NCI-H146 (cell line): Measurements from ENCODE around the gene VPS18.

Experiments used
- DNase-seq: peaks from one replicate; lab custom pipeline; 2025; lab: John Stamatoyannopoulos, UW

VPS18 gene

GRCh38 chr15:40871749-40872617 lies 22.3 kb upstream of the VPS18 start:
- DNase-seq = no peak

DNA sequence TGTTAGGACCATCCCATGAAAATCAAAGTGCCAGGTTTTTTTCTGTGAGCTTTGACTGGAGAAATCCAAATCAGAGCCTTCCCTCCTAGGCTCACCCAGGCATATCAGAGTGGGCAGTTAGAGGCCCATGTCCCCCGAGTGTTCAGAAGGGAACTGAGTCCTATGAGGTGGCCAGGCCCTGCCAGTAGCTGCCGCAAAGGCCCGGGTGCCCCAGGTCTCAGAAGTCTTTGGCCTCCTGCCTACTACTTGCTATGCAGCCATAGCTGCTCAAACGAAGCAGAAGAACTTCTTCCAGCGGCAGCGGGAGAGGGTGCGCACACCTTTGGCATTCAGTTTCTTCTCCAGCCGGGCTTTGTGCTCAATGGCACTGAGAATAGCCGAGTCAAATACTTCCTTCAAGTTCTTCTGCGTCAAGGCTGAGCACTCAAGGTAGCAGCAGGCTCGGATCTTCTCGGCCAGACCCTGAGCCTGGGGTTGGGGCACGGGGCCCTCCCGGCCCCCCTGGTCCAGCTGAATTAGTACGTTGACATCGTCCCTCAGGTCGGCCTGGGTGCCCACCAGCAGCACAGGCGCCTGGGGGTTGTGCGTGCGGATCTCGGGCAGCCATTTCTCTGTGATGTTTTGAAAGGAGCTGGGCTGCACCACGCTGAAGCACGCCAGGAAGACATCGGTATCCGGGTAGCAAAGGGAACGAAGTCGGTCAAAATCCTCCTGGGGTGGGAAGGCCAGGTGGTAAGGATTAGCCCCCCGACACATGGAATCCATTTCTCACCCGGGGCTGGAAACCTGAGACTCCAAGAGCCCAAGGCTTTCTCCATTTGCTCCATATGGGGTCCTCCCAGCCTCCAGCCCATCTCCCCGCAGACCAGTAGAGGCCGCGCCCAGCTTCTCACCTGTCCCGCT lies 21.2 kb upstream of the VPS18 start:
- DNase-seq = no peak

DNA sequence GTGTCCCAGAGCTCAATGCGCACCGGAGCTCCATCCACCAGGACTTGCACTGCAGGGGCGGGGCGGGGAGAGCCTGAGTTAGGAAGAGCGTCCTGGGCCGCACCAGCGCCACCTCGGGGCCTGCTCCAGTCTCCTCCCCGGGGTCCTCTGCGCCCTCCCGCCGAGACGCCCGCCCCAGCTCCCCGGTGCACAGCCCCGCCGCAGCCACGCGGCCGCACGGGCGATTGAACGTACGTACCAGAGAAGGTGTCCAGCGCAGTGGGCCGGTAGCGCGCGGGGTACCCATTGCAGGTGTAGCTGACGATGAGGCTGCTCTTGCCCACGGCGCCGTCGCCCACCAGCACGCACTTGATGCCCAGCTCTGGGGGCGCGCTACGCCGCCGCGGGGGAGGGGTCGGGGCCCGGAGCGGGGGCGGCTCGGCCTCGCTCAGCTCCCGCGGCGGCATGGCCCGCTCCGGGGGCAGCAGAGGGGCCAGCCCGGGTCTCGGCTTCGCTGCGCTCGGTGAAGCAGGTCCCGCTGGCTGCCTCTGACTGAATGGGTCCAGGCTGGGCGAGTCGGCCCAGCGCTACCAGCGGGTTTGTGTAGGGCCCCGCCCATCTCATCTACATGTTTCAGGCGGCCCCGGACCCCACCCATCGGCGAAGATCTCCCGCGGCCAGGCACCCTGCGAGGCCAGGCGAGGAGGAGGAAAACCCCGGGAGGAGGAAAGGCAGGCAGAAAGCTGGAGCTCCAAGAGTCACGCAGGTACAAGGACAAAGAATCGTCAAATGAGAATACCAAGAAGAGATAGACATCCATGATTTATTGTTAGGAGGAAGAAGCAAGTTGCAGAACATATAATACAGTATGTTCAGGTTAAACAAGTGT lies 20.3 kb upstream of the VPS18 start, which contains the start of gene RHOV:
RHOV (minus strand) TSS at position 541 of the 868 bp plus-strand sequence; CDS start at position 446, 95 bp downstream.
- peak; percentile 85 for DNase-seq

DNA sequence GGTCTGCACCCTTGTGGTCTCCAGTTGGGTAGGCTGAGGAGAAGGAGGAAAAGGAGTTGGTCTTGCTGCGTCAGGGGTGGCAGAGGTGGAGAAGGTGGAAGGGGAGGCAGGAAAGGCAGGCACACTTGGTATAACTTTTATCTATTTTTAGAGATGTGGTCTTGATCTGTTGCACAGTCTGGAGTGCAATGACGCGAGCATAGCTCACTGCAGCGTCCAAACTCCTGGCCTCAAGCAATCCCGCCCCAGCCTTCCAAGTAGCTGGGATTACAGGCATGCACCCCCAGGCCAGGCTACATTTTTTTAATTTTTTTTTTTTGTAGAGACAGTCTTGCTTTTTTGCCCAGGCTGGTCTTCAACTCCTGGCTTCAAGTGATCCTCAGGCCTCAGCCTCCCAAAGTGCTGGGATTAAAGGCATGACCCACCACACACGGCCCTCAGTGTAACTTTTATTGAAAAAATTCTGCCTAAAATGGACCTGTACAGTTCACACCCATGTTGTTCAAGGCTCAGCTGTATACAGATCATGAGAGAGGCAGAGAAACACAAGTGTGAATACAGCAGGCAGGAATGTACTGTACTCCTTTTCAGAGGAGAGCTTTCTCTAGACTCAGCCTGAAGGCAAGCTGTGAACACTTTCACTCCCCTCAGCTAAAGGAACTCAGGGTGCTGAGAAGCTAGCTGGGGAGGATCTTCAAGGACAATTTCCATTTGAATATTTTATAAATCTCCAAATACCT lies 18.1 kb upstream of the VPS18 start:
- no peak for DNase-seq

GRCh38 chr15:40877694-40878093 lies 16.6 kb upstream of the VPS18 start:
- no peak for DNase-seq

DNA sequence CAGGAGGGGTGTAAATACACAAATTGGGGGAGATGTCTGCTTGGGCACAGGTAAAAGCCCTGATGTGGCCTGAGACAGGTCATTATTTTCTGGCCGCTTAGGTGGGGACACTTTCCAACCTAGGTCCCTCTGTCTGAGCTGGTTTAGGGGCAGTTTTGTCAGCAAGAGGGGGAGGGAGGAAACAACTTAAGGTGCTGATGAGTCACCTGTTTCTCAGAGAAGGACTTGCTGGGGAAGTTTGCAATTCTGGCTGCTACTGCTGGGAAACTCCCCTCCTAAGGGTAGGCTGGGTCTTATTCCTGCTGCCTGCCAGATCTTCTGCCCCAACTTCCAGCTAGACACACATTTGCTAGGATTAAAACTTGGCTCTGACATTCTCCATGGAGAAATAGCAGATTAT lies 15.5 kb upstream of the VPS18 start:
- DNase-seq = no peak

DNA sequence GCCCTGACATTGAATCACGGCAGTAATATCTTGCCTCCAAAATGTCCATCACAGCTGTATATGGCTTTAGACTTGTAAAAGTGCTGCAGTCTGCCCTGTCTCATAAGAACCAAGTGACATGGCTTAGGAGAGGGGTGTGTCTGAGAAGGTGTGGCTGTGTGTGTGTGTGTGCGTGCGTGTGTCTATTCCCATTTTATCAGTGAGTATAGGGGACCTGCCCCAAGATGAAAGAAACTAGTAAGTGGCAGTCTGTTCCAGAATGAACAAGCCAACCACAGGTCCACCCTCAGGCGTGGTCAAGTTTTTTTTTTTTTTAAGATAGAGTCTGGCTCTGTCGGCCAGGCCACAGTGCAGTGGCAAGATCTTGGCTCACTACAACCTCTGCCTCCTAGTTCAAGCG lies 14.6 kb upstream of the VPS18 start:
- no peak for DNase-seq

DNA sequence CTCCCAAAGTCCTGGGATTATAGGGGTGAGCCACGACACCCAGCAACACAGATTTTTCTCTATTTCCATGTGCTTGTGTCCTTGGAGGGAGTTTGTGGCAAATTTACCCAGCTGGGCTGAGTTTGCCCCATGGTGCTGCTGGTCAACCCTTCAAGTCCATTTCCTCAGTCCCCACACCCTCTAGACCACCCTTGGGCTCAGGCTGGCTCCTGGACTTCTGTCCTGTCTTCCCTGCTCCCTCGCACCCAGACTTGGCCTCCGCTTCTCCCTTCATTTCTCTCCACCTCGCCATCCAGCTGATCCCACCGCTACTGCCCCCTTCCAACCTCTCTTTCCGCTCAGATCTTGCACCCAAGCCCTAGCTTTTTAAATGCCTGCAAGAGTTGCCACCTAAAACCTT lies 12.9 kb upstream of the VPS18 start:
- no peak for DNase-seq

DNA sequence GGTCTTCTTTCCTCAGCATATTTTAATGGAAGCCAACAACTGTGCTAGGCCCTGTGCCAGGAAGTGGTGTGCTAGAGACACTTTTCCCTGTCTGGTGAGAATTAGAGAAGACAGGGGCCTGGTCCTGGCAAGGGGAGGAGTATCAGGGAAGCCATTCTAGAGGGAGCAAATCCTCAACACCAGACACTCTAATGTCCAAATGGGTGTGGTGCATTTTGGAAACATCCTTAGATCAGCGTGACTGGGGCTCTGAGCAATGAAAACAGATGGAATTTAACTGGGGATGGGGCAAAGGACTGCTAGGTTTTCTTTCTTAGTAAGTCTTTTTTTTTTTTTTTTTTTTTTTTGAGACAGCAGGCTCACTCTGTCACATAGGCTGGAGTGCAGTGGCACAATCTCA lies 7.7 kb upstream of the VPS18 start:
- no peak for DNase-seq

GRCh38 chr15:40889112-40889511 lies 5.1 kb upstream of the VPS18 start:
- no peak for DNase-seq

- DNase-seq = no peak
Observed at GRCh38 chr15:40891138-40891537, 3.1 kb upstream of the VPS18 start.

DNA sequence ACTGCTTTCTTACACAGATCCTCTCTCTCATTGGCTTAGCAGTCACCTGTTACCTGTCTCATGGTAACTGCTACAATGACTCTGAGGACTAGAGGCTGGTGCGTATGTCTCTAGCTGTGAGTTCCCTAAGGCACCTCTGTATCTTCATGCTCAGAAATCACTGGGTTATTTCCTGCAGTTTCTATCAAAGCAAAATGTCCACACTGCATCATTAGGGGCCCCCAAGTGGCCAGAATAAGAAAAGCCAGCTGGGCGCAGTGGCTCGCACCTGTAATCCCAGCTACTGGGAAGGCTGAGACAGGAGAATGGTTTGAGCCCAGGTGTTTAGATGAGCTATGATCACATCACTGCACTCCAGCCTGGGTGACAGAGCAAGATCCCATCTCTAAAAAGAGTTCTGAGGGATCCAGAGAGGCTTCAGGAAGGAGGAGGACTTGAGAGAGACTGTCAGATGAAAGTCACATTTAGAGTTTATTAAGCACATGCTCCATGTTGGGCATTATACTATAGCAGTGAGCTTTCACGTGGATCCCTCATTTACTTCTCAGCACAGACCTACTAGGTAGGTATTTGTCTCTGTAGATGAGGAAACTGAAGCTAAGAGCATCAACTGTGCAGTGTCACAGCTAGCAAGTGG lies 2.3 kb upstream of the VPS18 start:
- DNase-seq = peak; percentile 64

GRCh38 chr15:40892447-40893012 lies 1.7 kb upstream of the VPS18 start:
- no peak for DNase-seq

DNA sequence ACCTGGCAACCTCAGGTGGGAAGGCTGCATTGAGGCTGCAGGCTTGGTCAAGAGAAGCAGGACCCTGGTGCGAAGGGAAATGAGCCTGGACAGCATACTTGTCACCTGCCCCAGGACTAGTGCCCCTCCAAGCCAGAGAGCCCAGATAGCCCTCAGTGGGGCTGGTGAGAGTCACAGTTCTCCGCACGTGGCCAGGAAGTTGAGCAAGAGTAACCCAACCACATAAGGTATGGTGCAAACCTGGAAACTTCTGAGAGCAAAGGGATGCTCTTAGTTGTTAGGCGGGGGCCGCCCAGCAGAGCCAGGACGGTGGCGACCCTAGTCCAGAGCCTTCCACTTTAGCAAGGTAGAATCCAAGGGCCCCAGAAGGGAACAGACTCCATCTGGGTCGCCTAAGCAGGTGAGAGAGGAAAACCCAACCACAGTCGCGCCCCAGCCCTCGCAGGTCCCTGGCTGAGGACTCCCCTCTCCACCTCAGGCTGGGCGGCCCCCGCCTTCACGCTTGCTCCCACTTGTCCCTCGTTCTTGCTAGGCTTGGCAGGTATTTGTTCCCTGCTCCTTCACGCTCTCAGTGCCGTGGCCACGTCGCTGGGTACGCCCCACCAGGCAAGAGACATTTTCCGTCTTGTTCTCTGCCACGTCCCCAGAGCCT lies 1.1 kb upstream of the VPS18 start:
- no peak for DNase-seq

- DNase-seq = peak; percentile 43
Observed at GRCh38 chr15:40894681-40895448, 615 bp downstream of the VPS18 start.

GRCh38 chr15:40899536-40900207 lies 5.4 kb downstream of the VPS18 start:
- no peak for DNase-seq

DNA sequence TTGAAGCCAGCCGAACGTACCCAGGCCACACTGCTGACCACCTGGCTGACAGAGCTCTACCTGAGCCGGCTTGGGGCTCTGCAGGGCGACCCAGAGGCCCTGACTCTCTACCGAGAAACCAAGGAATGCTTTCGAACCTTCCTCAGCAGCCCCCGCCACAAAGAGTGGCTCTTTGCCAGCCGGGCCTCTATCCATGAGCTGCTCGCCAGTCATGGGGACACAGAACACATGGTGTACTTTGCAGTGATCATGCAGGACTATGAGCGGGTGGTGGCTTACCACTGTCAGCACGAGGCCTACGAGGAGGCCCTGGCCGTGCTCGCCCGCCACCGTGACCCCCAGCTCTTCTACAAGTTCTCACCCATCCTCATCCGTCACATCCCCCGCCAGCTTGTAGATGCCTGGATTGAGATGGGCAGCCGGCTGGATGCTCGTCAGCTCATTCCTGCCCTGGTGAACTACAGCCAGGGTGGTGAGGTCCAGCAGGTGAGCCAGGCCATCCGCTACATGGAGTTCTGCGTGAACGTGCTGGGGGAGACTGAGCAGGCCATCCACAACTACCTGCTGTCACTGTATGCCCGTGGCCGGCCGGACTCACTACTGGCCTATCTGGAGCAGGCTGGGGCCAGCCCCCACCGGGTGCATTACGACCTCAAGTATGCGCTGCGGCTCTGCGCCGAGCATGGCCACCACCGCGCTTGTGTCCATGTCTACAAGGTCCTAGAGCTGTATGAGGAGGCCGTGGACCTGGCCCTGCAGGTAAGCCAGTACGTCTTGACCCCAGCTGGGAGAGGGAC lies 6.2 kb downstream of the VPS18 start:
- DNase-seq = no peak

DNA sequence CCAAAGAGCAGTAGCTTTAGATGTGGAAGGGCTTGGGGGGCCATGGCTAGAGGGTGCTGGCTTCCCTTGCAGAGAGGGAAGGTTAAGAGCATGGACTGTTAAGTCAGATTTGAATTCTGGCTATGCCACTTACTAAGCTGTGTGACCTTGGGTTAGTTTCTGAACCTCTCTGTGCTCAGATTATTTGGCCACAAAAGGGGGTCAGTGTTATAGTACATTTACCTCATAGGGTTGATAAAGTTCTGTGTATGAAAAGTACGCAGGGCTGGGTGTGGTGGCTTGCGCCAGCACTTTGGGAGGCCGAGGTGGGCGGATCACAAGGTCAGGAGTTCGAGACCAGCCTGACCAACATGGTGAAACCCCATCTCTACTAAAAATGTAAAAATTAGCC lies 6.8 kb downstream of the VPS18 start:
- no peak for DNase-seq
